ENCODE measurements around the gene ARHGEF4.
A peak's percentile ranks its signal among the peaks of the same experiment; 100 is the strongest.

ARHGEF4 gene

DNA sequence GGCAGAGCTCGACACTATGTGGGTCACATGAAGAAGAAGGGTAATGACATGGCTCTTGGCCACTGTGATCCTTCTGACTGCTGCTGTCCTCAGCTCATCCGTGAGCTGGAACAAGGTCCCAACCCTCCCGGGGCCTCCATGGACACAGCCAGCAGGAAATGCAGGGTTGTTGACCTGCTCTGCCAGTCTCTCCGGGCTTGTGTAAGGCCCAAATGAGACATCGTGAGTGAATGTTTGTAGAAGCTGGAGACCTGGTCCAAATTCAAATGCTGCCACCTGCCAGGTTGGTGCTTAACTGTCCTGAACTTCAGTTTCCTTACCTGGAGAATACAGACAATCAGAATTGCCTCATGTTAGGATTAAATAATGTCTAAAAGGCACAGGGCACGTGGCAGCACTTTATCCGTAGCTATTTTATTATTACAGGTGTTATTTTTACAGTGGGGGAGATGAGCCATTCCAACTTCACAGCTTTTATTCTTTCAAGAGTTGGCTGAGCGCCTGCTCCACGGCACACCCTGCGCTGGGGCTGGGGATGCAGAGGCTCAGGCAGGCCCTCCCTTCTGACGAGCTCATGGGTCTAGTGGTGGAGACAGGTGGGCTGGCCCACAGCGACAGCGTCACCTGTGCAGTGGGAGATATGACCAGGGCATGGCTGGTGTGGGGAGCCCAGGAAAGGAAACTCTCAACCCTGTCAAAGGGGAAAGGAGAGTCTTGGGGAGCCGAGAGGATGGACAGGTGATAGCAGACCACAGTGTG is 15.1 kb downstream of the ARHGEF4 start:
- no peak for DNase-seq

DNA sequence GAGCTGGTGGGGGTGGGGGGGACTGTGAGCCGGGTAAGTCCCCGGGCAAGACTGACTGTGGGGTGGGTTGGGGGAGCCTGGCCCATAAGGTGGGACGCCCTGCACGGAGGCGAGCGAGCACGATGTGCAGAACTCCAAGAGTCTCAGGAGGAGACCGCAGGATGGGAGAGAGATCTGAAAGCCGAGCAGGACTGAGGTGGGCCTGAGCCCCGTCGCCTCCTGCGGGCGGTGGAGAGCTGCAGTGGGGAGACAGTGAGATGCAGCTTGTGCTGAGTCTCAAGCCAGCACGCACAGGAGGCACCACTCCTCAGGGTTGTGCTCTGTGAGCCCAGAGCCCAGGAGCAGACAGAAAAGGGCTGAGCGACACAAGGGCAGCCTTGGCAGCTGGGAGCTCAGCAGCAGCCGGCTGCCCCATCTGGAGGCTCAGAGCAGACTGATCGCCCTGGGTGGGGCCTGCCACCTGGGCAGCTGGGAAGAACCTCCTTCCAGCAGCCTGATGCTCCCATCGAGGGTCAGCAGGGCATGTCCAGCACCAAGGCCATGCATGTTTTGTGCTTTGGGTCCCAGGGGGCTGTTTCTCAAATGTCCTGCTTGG is 15.9 kb downstream of the ARHGEF4 start:
- no peak for DNase-seq

GRCh38 chr2:130853391-130853790 is 16.7 kb downstream of the ARHGEF4 start:
- no peak for DNase-seq

DNA sequence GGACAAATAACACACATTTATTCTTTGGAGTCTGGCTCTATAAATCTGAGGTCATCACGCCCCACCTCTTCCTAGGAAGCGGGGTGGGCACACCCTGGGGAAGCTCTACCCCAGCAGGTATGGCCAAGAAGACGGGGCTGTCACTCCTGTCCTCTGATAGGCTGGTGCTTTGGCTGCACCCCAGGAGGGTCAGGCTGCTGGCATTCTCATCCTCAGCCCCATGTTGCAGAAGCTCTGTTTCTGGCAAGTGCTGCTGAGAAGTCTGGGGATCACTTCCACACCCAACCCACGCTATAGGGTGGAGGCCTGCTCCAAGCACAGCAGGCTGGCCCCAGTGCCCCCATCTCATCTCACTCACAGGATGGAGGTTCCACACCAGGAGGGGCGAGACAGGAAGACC is 17.6 kb downstream of the ARHGEF4 start:
- no peak for DNase-seq

GRCh38 chr2:130864830-130865800 is 28.4 kb downstream of the ARHGEF4 start:
- no peak for DNase-seq

GRCh38 chr2:130869441-130870160 is 32.9 kb downstream of the ARHGEF4 start:
- no peak for DNase-seq

DNA sequence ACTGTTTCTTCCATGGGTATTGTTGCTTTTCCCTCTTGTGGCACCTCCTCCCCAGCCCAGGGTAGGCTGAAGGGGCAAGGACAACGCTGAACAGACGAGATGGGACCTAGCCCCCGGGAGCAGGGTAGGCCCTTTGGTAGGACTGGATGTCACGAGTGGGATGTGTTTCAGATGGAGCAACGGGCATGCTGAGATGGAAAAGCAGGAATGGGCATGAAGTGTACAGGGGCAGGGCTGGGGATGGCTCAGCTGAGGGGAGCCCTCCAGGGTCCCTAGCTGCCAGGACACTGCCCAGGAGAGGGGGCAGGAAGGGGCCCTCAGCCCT is 33.4 kb downstream of the ARHGEF4 start:
- DNase-seq: no peak

DNA sequence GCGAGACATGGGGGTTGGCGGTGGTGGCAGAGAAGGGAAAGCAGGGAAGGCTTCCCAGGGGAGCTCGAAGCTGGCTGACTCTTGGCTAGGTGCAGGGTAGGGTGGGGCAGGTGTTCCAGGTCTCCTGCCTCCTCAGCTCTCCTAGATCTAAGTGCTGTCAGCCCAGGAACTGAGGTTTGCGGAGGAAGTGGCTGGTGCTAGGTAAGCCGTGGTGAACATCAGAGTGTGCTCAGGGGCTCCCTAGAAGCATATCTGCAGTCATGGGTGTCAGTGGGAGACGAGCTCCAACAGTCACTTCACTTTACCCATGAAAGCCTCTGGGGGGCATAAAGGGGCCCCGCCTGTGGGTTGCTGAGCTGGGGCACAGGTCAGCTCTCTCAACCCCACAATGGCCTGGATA is 34.1 kb downstream of the ARHGEF4 start:
- no peak for DNase-seq

DNA sequence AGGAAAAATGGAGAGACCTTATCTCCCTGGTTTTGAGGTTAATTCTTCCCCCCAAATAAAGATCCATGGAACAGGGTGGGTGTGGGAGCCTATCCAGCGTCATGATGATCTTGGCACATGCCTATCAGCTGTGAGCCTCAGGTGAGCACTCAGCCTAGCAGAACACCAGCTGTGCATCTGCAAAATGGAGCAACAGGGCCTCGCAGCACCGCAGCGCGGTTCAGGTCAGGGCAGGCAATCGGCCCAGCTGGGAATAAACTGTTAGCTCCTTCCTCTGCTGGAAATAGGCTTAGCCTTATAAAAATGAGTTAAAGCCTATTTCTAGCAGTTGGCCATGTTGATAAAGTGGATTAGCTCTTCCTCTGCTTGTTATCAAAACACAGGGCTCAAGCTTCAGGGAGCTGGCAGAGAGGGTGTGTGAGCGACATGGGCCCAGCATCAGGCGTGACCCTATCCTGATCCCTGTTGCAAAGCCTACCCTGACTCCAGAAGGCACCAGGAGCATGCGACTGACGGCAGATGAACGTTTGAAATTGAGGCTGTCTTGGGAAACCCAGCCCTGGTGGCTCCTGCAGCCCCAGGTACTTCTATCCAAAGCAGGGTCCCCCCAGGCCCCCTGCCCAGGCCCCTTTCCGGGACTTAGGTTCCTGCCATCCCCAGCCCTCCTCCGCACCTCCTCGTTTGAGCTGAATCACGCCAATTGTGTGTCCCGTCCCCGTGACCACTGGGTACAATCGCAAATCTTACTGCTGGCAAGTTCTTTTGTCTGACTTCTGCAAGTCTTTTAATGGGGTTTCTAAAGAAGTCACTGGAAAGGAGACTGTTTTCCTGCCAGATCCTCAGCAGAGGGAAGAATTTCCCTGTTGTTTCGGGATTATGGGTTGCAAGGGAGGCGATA is 35.4 kb downstream of the ARHGEF4 start:
- DNase-seq: no peak

- DNase-seq: no peak
These were observed 36.0 kb downstream of the ARHGEF4 start for GRCh38 chr2:130872741-130873125.

GRCh38 chr2:130873700-130874346 is 37.1 kb downstream of the ARHGEF4 start:
- DNase-seq: peak; percentile 78

- no peak for DNase-seq
These were observed 37.8 kb downstream of the ARHGEF4 start for GRCh38 chr2:130874512-130874911.

- no peak for DNase-seq
These were observed 39.2 kb downstream of the ARHGEF4 start for GRCh38 chr2:130875935-130876334.

DNA sequence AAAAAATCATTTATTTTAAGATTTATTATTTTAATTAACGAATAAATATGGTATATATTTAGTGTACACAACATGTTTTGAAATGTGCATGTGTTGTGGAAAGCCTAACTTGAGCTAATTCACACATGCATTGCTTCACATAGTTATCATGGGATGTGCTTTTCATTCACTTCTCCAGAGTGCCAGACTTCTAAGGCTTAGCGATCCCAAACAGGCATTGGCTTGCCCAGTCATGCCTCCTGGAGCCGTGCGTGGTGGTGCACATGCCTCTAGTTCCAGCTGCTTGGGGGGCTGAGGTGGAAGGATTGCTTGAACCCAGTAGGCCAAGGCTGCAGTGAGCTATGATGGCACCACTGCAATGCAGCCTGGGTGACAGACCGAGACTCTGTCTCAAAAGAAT is 40.5 kb downstream of the ARHGEF4 start:
- no peak for DNase-seq

DNA sequence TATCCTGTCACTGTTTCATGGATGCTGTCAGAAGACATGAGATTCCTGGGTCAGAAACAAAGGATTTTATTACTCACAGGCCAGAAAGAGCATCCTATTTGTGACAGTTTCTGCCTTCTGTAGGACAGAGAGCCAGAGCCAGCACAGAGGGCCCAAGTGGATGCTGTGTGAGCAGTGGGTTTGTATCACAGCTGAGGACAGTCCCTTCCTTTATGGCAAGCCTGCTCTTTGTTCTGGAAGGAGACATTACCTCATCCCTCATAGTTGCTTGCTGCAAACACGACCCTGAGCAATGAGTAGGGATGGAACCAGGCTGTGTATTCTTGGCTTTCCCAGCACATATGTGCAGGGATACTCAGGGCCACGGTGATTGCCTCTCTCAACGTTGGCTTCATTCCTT is 41.6 kb downstream of the ARHGEF4 start:
- DNase-seq: no peak

DNA sequence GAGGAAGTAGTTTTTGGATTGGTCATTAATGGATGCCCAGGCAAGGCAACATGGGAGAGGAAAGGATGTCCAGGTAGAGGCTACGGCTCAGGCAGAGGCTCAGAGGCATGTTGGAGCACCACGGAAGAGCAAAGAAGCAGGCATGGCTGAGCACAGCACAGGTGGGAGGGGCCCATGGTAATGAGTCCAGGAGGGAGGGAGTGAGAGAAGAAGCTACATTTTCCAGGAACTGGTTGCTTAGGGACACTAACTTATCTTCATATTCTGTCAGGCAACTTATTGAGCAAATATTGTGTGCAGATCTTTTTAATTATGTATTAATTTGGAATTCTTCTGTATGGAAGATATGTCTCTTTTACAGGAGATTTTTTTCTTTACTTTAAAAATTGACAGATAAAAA is 42.2 kb downstream of the ARHGEF4 start:
- no peak for DNase-seq

DNA sequence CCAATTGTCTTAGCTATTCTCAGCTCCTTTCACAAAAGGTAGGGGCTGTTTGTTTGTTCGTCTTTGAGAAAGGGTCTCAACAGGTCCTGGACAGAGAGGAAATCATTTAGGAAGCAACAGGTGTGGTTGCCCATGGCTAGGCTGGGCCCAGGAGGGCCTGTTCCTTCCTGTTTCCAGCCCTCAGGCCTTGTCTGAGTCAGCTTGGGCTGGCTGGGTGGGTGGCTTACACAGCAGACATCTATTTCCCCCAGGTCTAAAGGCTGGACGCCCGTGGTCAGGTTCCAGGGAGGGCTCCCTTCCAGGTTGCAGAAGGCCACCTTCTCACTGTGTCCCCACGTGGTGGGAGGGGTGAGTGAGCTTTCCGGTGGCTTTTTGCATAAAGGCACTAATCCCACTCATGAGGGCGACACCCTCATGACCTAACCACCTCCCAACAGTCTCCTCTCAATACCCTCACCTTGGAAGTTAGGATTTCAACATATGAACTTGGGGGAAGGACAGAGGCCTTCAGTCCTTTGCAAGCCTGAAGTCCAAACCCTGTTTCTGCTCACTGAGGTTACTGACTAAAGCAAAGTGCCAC is 45.5 kb downstream of the ARHGEF4 start:
- no peak for DNase-seq

GRCh38 chr2:130882991-130883390 is 46.3 kb downstream of the ARHGEF4 start:
- DNase-seq: no peak

DNA sequence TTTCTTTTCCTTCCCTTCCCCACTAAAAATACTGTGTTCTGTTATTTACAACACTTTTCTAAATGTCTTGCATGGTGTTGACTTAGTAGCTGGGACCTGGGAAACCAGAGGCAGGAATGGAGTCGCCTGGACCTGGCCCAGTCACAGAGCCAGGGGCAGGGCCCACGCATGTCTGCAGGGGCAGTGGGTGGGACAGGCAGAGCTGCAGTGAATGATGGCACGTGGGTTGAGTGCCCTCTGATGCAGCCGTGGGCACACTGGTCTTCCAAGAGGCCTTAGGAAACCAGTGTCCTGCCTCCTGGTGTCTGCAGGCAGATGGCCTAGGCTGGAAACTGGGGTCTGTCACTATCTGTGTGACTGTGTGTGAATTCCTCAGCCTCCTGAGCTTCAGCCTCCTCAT is 46.8 kb downstream of the ARHGEF4 start:
- no peak for DNase-seq

GRCh38 chr2:130884013-130884412 is 47.3 kb downstream of the ARHGEF4 start:
- no peak for DNase-seq

GRCh38 chr2:130884503-130884902 is 47.8 kb downstream of the ARHGEF4 start:
- DNase-seq: no peak

All from stimulated activated CD4-positive, alpha-beta T cell treated with anti-CD3 and anti-CD28 coated beads, Interleukin-4, amount 100 ng/mL, for 24 hours (primary cell).